Coronary artery (tissue), 2 donors: ENCODE data around the gene CATSPERD.
"Not testable (repeated sequence)": the region's sequence is repeated elsewhere in the genome, so short reads cannot be mapped to it uniquely, and the experiment has no call there.

Experiments used
- DNase-seq: peaks from one replicate; pipeline ENCODE4 v3.0.0-alpha.2; 2017; ENCODE audit warnings: low spot score
- H3K27ac ChIP-seq, 2 donors: fragments of 200-600 bp; sonication (generic); one replicate each; pipeline ENCODE4 v1.5.1; 2016 to 2019
- H3K4me3 ChIP-seq: fragments of 200-600 bp; sonication (generic); 2 replicates; pipeline ENCODE4 v1.5.1; 2016; ENCODE audit warnings: mild to moderate bottlenecking, moderate library complexity
- TF ChIP-seq, protein P1 (sequence below): fragments of 200-600 bp; sonication (generic); IDR thresholded peaks from one replicate; pipeline ENCODE4 v1.5.1; 2019; ENCODE audit warnings: antibody characterized with exemption

The CATSPERD gene

DNA sequence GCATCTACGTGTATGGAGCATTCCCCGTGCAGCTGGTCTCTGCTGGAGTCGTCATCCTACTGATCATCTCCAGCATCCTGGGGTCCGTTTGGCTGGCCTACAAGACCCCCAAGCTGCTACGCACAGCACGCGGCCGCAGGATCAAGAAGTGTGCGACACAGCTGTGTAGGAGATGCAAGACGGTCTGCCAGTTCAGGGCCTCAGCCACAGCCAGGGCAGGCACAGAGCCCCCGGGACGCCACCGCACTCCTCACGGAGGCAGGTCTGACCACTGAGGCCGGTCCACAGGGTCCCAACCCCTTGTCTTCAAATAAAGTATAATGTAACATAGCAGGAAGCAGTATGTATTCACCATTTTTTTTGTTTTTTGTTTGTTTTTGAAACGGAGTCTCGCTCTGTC, 58.0 kb downstream of the CATSPERD start:
- Histone ChIP-seq H3K4me3 (no peak overlapping the region), H3K27ac (no peak overlapping the region)
- TF ChIP-seq, protein P1, sequence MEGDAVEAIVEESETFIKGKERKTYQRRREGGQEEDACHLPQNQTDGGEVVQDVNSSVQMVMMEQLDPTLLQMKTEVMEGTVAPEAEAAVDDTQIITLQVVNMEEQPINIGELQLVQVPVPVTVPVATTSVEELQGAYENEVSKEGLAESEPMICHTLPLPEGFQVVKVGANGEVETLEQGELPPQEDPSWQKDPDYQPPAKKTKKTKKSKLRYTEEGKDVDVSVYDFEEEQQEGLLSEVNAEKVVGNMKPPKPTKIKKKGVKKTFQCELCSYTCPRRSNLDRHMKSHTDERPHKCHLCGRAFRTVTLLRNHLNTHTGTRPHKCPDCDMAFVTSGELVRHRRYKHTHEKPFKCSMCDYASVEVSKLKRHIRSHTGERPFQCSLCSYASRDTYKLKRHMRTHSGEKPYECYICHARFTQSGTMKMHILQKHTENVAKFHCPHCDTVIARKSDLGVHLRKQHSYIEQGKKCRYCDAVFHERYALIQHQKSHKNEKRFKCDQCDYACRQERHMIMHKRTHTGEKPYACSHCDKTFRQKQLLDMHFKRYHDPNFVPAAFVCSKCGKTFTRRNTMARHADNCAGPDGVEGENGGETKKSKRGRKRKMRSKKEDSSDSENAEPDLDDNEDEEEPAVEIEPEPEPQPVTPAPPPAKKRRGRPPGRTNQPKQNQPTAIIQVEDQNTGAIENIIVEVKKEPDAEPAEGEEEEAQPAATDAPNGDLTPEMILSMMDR, result no peak
- no peak for DNase-seq

GRCh38 chr19:5780916-5781315, 60.5 kb downstream of the CATSPERD start:
- not testable (repeated sequence) for DNase-seq, H3K27ac ChIP-seq, H3K4me3 ChIP-seq

DNA sequence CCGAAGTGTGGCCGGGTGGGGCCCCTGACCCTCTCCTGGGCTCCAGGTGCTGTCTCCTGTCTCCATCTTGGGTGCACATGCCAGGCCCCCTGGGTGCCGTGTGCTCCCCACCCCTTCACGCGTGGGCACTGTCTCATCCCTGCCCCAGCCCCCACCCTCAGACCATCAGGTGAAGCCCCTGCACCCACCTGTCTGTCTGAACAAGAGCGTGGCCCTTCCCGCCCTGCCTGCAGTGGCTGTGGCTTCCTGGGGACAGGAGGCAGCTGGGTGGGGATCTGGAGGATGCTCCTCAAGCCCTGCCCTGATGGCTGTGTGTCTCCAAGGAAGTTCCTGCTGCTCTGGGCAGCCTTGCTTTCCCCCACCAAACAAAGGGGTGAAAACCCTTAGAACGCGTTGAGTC, 61.9 kb downstream of the CATSPERD start:
- TF ChIP-seq, protein P1, result no peak

GRCh38 chr19:5782945-5783919, 62.8 kb downstream of the CATSPERD start:
- H3K4me3 ChIP-seq, result no peak overlapping the region
- DNase-seq, result no peak
- H3K27ac ChIP-seq, result no peak overlapping the region
- TF ChIP-seq, protein P1, result no peak

More for the DNA sequence above, 61.9 kb downstream of the CATSPERD start:
- DNase-seq, result no peak
- Histone ChIP-seq H3K4me3 (no peak overlapping the region), H3K27ac (no peak overlapping the region)

DNA sequence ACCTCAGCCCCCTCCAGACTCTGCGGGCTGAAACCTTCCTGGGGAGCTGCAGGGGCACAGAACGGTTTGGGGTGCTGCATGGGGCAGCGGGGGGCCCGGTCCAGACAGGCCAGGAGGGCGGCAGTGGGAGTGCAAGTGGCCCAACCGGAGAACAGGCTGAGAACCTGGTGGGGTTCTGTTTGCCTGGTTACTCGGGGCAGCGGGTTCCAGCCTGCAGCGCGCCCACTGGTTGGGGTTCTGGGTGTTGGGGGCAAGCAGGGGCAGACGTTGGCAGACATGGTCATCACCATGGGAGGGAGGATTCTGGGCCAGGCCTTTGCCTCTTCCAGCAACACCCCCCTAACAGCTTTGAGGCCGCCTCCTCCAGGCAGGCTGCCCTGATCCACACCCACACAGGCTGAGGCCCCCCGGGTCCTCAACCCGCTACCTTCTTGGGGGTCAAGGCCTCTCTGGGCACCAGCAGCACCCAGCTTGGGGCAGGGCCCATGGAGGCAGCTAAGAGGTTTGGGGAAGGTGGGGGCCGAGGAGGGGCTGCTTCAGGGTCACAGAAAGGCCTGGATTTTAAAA, 64.2 kb downstream of the CATSPERD start, which contains the start of gene PRR22:
Gene PRR22 (minus strand): TSS at position 166 of the 567 bp plus-strand sequence. CDS start 86 bp downstream, at position 80.
- TF ChIP-seq, protein P1, result no peak
- H3K27ac ChIP-seq, result no peak within 1 kb of the TSS
- DNase-seq, result no peak
- H3K4me3 ChIP-seq, result no peak within 1 kb of the TSS

DNA sequence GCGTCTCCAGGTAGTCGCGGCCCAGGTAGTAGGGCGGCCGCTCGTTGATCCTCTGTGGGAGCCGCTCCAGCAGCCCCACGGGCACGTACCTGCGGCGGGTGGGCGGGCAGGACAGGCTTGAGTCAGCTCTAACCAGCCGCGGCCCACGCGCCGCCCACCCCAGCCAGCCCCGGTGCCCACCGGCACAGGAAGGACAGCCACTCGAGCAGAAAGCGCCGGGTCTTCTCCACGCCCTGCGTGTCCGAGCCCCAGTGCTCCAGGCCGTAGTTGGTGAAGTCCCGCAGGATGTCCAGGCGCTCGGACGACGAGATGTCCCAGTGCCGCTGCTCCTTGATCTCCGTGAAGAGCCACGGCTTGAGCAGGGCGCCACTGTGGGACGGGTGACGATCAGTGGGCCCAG, 65.0 kb downstream of the CATSPERD start:
- DNase-seq, result no peak
- TF ChIP-seq, protein P1, result no peak
- Histone ChIP-seq H3K4me3 (no peak overlapping the region), H3K27ac (no peak overlapping the region)

DNA sequence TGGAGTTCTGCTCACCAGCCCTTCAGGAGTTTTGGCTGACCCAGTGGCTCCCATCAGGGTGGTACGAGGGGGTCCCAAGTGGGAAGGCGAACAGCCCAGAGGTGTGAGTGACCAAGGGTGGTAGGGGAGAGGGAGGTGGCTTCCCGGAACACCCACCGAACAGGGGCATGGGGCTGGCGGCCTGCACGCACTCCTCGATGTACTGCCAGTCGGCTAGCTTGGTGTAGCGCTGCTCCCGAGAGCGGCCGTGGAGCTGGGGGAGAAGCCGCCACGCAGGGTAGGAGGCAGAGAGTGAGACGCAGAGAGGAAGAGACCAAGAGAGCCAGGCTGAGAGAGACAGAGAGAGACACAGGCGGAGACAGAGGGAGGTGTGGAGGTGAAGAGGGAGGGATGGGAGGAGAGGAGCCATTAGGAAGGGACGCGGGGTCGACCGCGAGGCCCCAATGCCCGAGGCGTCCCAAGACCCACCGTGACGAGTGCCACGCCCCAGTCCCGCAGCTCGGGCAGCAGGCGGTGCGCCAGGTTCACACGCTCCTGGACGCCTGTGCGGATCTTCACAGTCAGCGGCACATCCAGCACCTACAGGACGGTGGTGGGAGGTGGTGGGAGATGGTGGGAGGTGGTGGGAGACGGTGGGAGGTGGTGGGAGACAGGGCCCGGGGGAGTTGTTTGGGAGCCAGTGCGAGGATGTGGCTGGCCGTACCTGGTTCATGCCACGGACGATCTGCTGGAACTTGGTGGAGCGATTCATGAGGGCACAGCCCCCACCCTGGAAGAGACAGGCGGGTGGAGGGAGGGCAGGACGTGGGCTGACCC, 66.4 kb downstream of the CATSPERD start:
- no peak overlapping the region for H3K4me3 ChIP-seq
- DNase-seq, result no peak
- no peak overlapping the region for H3K27ac ChIP-seq
- TF ChIP-seq, protein P1, result no peak
